ENCODE measurements around the gene OR52B2.

DNA sequence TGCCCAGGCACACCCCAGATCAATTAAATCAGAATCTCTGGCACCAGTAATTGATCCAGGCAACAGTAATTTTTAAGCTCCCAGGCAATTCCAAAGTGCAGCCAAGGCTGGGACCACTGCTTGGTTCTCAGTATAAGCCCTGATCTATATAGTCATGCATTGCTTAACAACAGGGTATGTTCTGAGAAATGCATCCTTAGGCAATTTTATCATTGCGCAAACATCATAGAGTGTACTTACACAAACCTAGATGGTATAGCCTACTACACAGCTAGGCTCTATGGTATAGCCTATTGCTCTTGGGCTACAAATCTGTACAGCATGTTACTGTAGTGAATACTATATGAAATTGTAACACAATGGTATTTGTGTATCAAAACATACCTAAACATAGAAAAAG is 34.6 kb upstream of the OR52B2 start:
- TF ChIP-seq, protein P1, sequence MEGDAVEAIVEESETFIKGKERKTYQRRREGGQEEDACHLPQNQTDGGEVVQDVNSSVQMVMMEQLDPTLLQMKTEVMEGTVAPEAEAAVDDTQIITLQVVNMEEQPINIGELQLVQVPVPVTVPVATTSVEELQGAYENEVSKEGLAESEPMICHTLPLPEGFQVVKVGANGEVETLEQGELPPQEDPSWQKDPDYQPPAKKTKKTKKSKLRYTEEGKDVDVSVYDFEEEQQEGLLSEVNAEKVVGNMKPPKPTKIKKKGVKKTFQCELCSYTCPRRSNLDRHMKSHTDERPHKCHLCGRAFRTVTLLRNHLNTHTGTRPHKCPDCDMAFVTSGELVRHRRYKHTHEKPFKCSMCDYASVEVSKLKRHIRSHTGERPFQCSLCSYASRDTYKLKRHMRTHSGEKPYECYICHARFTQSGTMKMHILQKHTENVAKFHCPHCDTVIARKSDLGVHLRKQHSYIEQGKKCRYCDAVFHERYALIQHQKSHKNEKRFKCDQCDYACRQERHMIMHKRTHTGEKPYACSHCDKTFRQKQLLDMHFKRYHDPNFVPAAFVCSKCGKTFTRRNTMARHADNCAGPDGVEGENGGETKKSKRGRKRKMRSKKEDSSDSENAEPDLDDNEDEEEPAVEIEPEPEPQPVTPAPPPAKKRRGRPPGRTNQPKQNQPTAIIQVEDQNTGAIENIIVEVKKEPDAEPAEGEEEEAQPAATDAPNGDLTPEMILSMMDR (IDR thresholded peaks at IDR 0.05; ENCODE audit: low read length) = no peak
- no peak for TF ChIP-seq EZH2 (IDR thresholded peaks at IDR 0.05; ENCODE audit: borderline replicate concordance, low read length)
